ENCODE results near the gene NATD1. TPM values are rescaled to one million over a fixed set of nuclear protein-coding genes. Genes with fewer than 3 reads are reported as not detected.

Gene NATD1
- total and polyA plus RNA-seq, 10 of the 15 experiments (the other 5 are each of a cell fraction or from before 2014, with no cell fraction given) = 0.02 to 0.33 (median 0.15) TPM

DNA sequence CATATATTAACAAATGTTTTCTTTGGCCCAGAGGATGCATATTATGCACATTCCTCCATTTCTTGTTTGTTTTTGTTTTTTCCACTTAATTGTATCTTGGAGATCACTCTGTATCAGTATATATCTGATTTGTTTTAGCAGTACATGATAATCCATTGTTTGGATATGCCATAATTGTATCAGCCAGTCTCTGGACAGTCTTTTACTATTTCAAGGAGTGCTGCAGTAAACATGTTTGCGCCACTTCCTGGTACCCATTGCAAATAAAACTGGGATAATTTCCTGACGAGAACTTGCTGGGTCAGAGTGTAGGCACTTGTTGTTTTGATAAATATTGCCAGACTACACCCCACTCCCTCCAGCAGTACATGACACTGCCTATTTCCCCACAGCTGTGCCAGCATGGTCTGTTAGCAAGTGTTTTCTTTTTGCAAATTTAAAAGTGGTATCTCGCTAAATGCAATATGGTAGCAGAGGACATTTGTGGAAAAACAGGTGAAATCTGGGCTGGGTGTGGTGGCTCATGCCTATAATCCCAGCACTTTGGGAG is 34.3 kb downstream of the NATD1 start (continued):
- TF ChIP-seq, protein P1, sequence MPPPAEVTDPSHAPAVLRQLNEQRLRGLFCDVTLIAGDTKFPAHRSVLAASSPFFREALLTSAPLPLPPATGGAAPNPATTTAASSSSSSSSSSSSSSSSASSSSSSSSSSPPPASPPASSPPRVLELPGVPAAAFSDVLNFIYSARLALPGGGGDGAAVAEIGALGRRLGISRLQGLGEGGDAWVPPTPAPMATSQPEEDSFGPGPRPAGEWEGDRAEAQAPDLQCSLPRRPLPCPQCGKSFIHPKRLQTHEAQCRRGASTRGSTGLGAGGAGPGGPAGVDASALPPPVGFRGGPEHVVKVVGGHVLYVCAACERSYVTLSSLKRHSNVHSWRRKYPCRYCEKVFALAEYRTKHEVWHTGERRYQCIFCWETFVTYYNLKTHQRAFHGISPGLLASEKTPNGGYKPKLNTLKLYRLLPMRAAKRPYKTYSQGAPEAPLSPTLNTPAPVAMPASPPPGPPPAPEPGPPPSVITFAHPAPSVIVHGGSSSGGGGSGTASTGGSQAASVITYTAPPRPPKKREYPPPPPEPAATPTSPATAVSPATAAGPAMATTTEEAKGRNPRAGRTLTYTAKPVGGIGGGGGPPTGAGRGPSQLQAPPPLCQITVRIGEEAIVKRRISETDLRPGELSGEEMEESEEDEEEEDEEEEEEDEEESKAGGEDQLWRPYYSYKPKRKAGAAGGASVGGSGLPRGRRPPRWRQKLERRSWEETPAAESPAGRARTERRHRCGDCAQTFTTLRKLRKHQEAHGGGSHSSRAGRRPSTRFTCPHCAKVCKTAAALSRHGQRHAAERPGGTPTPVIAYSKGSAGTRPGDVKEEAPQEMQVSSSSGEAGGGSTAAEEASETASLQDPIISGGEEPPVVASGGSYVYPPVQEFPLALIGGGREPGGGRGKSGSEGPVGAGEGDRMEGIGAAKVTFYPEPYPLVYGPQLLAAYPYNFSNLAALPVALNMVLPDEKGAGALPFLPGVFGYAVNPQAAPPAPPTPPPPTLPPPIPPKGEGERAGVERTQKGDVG (CRISPR knock-in tag; IDR thresholded peaks at IDR 0.05) = no peak
- TF ChIP-seq NFXL1 (IDR thresholded peaks at IDR 0.05; ENCODE audit: borderline replicate concordance) (no peak), HDGF (IDR thresholded peaks at IDR 0.05) (no peak), ATF7 (IDR thresholded peaks at IDR 0.05; ENCODE audit: low read depth) (no peak), ZNF274 (IDR thresholded peaks at IDR 0.05; ENCODE audit: insufficient read depth, insufficient read length) (no peak)
- TF ChIP-seq, protein P2, sequence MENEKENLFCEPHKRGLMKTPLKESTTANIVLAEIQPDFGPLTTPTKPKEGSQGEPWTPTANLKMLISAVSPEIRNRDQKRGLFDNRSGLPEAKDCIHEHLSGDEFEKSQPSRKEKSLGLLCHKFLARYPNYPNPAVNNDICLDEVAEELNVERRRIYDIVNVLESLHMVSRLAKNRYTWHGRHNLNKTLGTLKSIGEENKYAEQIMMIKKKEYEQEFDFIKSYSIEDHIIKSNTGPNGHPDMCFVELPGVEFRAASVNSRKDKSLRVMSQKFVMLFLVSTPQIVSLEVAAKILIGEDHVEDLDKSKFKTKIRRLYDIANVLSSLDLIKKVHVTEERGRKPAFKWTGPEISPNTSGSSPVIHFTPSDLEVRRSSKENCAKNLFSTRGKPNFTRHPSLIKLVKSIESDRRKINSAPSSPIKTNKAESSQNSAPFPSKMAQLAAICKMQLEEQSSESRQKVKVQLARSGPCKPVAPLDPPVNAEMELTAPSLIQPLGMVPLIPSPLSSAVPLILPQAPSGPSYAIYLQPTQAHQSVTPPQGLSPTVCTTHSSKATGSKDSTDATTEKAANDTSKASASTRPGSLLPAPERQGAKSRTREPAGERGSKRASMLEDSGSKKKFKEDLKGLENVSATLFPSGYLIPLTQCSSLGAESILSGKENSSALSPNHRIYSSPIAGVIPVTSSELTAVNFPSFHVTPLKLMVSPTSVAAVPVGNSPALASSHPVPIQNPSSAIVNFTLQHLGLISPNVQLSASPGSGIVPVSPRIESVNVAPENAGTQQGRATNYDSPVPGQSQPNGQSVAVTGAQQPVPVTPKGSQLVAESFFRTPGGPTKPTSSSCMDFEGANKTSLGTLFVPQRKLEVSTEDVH (IDR thresholded peaks at IDR 0.05; ENCODE audit: low read depth, partially characterized antibody) = no peak

DNA sequence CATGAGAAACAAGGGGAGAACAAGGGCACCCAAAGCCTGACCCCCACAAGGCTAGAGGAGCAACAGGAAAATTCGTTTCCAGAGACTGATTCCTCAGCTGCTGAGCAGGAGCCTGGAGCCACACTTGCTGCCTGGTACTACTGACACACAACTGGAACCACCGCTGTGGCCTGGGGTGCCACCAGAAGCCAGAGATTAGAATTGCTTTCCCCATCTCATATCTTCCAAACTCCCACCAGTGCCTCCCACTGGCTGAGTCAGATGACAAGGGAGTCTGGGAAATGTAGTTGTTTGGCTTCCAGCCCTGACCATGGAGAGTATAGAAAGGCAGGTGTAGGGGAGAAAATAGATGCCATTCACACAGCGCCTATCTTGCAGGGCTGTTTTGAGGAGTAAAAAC is 35.1 kb downstream of the NATD1 start:
- ATAC-seq (no peak), FAIRE-seq (no peak), DNase-seq (ENCODE audit: low read depth, low spot score) (no peak)
- intact Hi-C loops (cut with micrococcal nuclease; ENCODE audit: unreplicated experiment) (no loop called here), in situ Hi-C loops (cut with MboI) (loop anchor here (5.0 kb wide), 1 partner anchor 99 kb away; no protein-coding TSS in a partner anchor)
- Histone ChIP-seq H3K27me3 (replicated peaks in 1 of 2; ENCODE audit: control insufficient read depth in 2 of 2, insufficient read depth in 2 of 2, low read length in 1 of 2) (no peaks in the 10 kb centered on the region), H3K27ac (ENCODE audit: control insufficient read depth, insufficient read depth) (no peak overlapping the region), H3K79me2 (ENCODE audit: control insufficient read depth, insufficient read depth, low read length) (peaks cover 24% of the 10 kb centered on the region), H4K20me1 (ENCODE audit: control insufficient read depth, insufficient read depth) (no peaks in the 10 kb centered on the region), H3K36me3 (ENCODE audit: control insufficient read depth in 2 of 2, insufficient read depth in 2 of 2, low read length in 1 of 2) (no peaks in the 10 kb centered on the region; a peak in 1 of 4 replicates), H2AFZ (ENCODE audit: control insufficient read depth, low read depth, low read length) (no peak overlapping the region), H3K4me1 (ENCODE audit: control insufficient read depth, insufficient read depth, low read length) (no peaks in the 10 kb centered on the region; the same call in 1 of the 2 replicates), H3K9me3 (replicated peaks; ENCODE audit: control insufficient read depth, insufficient read depth, low read length) (no peaks in the 10 kb centered on the region), H3K9ac (ENCODE audit: control insufficient read depth, insufficient read depth, low read length) (no peak overlapping the region), H3K4me3 (no peak overlapping the region), H3K4me2 (ENCODE audit: control insufficient read depth, insufficient read depth) (no peak overlapping the region)
- ChIA-PET CTCF (interaction anchor here (1.1 kb wide), 1 partner anchor 89 kb away, joined by 4 read pairs; no protein-coding TSS in a partner anchor), SMC1A (ENCODE audit: uncharacterized antibody, unreplicated experiment) (no interaction called here), RAD21 (ENCODE audit: unreplicated experiment) (no interaction called here), POLR2A (no interaction called here)
- no TSS peak for BruUV-seq (replicated peaks)
- WGBS (ENCODE audit: insufficient coverage, insufficient replicate concordance, low lambda C conversion rate, missing lambda C conversion rate) = 66% methylated on average over 3 of the region's 3 CpGs
- no peak for TF ChIP-seq NR2C2 (IDR thresholded peaks at IDR 0.05; ENCODE audit: borderline replicate concordance, control insufficient read depth, insufficient read length, low read depth)
- TF ChIP-seq ZNF24 (IDR thresholded peaks at IDR 0.05) = no peak
- TF ChIP-seq RAD21 (IDR thresholded peaks at IDR 0.05; ENCODE audit: insufficient read depth, low read depth, low read length) = 0 out of 2 replicates have a peak, but pooled peaks have one; percentile 3
- TF ChIP-seq MEF2B (IDR thresholded peaks at IDR 0.05; ENCODE audit: partially characterized antibody, poor library complexity, severe bottlenecking) = no peak
- TF ChIP-seq, protein P3, sequence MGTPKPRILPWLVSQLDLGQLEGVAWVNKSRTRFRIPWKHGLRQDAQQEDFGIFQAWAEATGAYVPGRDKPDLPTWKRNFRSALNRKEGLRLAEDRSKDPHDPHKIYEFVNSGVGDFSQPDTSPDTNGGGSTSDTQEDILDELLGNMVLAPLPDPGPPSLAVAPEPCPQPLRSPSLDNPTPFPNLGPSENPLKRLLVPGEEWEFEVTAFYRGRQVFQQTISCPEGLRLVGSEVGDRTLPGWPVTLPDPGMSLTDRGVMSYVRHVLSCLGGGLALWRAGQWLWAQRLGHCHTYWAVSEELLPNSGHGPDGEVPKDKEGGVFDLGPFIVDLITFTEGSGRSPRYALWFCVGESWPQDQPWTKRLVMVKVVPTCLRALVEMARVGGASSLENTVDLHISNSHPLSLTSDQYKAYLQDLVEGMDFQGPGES (IDR thresholded peaks at IDR 0.05) = no peak
- TF ChIP-seq HCFC1 (IDR thresholded peaks at IDR 0.05; ENCODE audit: low read length) = peak; percentile 41; the same call in 1 of the 2 replicates
- TF ChIP-seq ZNF274 (IDR thresholded peaks at IDR 0.05; ENCODE audit: insufficient read depth, insufficient read length) = no peak
- TF ChIP-seq SIX5 (IDR thresholded peaks at IDR 0.05; ENCODE audit: low read depth, low read length, severe bottlenecking) = peak; percentile 60
